Colonic mucosa (tissue), 4 donors: Measurements from ENCODE around the gene MCEMP1. TPM values are rescaled to one million over a fixed set of nuclear protein-coding genes. Genes with fewer than 3 reads are reported as not detected.

ENCODE experiments used
- DNase-seq: peaks from one replicate; pipeline ENCODE4 v3.0.0-alpha.2; 2020
- H3K27ac ChIP-seq: fragments of 200-600 bp; one replicate; pipeline ENCODE4 v1.8.0; 2021
- H3K27me3 ChIP-seq: fragments of 200-600 bp; one replicate; pipeline ENCODE4 v1.8.0; 2021
- H3K36me3 ChIP-seq: fragments of 200-600 bp; one replicate; pipeline ENCODE4 v1.8.0; 2021
- H3K4me1 ChIP-seq: fragments of 200-600 bp; one replicate; pipeline ENCODE4 v1.8.0; 2021; ENCODE audit warnings: mild to moderate bottlenecking
- H3K4me3 ChIP-seq: fragments of 200-600 bp; one replicate; pipeline ENCODE4 v1.8.0; 2021
- H3K9ac ChIP-seq, 2 donors: one replicate each; pipeline ENCODE4 v1.7.0; 2013; ENCODE audit warnings: control low read depth in 2 of 2, low read depth in 2 of 2, low read length in 2 of 2
- H3K9me3 ChIP-seq: fragments of 200-600 bp; one replicate; pipeline ENCODE4 v1.8.0; 2021
- CTCF ChIP-seq: fragments of 200-600 bp; IDR thresholded peaks from one replicate; pipeline ENCODE4 v1.8.0; 2022; ENCODE audit warnings: antibody characterized with exemption, mild to moderate bottlenecking
- intact Hi-C: fragments of 100-400 bp; cut with DNase I; formaldehyde crosslinking; loops from one replicate; pipeline ENCODE4 v1.14.1; 2022
- total RNA-seq, 2 donors: library from RNA; stranded (reverse); fragmentation: NEBNext Ultra II Directional in 1 of 2; extraction: Animal tissue kit (Norgen Biotek cat#: 25700) in 1 of 2; gene quantifications; one replicate each; pipeline ENCODE4 v1.2.1, GENCODE V29; 2021
- donor health status: healthy.
- donor health status: DM: no; HTN: no; CAD: no.
- donor health status: DM: no; HTN: no; CAD: no.

The MCEMP1 gene
- total RNA-seq, 2 donors from 2014 or later = 0.20 TPM; not detected in 1

GRCh38 chr19:7645656-7646425, 31.0 kb upstream of the MCEMP1 start:
- Histone ChIP-seq H3K27me3 (no peaks in the 10 kb centered on the region), H3K4me1 (no peaks in the 10 kb centered on the region), H3K36me3 (no peaks in the 10 kb centered on the region), H3K9ac (no peak overlapping the region), H3K27ac (no peak overlapping the region), H3K4me3 (no peak overlapping the region), H3K9me3 (no peaks in the 10 kb centered on the region)
- TF ChIP-seq CTCF = no peak
- intact Hi-C loops = no loop called here
- no peak for DNase-seq

GRCh38 chr19:7646426-7646700, 30.5 kb upstream of the MCEMP1 start:
- no peak for DNase-seq
- H3K4me1 ChIP-seq = no peaks in the 10 kb centered on the region
- H3K4me3 ChIP-seq = no peak overlapping the region
- H3K9me3 ChIP-seq = no peaks in the 10 kb centered on the region
- H3K27ac ChIP-seq = no peak overlapping the region
- H3K9ac ChIP-seq = no peak overlapping the region
- no peak for TF ChIP-seq CTCF
- intact Hi-C loops = no loop called here
- no peaks in the 10 kb centered on the region for H3K36me3 ChIP-seq
- no peaks in the 10 kb centered on the region for H3K27me3 ChIP-seq

- Histone ChIP-seq H3K4me3 (no peak overlapping the region), H3K9me3 (no peaks in the 10 kb centered on the region), H3K27me3 (no peaks in the 10 kb centered on the region), H3K4me1 (no peaks in the 10 kb centered on the region), H3K36me3 (no peaks in the 10 kb centered on the region), H3K9ac (no peak overlapping the region), H3K27ac (no peak overlapping the region)
- intact Hi-C loops = no loop called here
- no peak for DNase-seq
- no peak for TF ChIP-seq CTCF
Measured at GRCh38 chr19:7647156-7647555, 29.7 kb upstream of the MCEMP1 start.

GRCh38 chr19:7648265-7649014, 28.4 kb upstream of the MCEMP1 start:
- no peak overlapping the region for H3K27ac ChIP-seq
- no peak for TF ChIP-seq CTCF
- no peak overlapping the region for H3K4me3 ChIP-seq
- no peak for DNase-seq
- H3K36me3 ChIP-seq = no peaks in the 10 kb centered on the region
- no peak overlapping the region for H3K9ac ChIP-seq
- intact Hi-C loops = no loop called here
- no peaks in the 10 kb centered on the region for H3K9me3 ChIP-seq
- H3K27me3 ChIP-seq = no peaks in the 10 kb centered on the region
- no peaks in the 10 kb centered on the region for H3K4me1 ChIP-seq

GRCh38 chr19:7650148-7650547, 26.7 kb upstream of the MCEMP1 start:
- Histone ChIP-seq H3K27me3 (no peaks in the 10 kb centered on the region), H3K9ac (no peak overlapping the region), H3K4me1 (no peaks in the 10 kb centered on the region), H3K27ac (no peak overlapping the region), H3K9me3 (no peaks in the 10 kb centered on the region), H3K4me3 (no peak overlapping the region), H3K36me3 (no peaks in the 10 kb centered on the region)
- intact Hi-C loops = no loop called here
- DNase-seq = no peak
- no peak for TF ChIP-seq CTCF
